ENCODE data around the gene TUT1.

The TUT1 gene

DNA sequence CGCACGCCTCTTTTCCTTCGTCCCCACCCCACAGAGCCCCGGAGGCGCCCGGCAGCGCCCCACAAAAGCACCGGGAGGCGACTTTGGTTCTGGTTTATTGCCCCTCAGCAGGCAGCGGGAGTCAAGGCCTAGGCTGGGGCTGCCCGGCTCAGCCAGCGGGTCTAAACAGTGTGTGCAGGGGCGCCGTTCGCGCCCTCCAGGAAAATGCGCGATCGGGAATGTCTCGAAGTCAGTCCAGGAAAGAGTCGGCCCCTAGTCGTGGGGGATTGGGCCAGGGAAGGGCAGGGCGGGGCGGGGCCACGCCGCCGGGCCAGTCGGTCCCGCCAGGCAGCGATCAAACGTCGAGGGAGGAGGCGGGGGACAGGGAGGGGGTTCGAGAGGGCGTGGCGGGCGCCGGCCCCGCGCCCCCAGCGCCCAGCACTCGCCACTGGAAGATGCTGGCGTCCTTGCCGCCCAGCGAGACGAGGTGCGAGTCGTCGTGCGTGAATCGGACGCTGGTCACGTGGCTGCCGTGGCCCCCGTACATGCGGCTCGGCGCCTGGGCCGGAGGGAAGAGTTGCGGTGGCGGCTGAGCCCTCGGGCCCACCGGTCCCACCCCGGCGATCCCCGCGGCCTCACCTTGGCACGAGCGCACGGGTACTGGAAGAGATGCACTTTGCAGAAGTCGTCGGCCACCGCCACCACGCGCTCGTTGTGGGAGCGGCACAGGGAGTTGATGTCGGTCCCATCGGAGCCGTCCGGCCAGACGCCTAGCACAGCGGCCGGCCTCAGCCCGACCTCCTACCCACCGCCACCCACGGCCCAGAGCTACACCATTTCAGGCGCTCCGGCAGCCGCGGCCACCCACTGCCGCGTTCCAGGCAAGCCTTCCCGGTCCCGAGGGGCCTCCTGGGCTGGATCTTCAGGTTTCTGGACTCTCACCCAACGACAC is 11.1 kb upstream of the TUT1 start:
- H2AFZ ChIP-seq (ENCODE audit: low read depth, low read length): no peak overlapping the region
- H3K4me2 ChIP-seq (ENCODE audit: low read length): peak overlapping the region; percentile 53
- no peaks in the 10 kb centered on the region for H3K27me3 ChIP-seq (ENCODE audit: low read depth, low read length)
- no peaks in the 10 kb centered on the region for H4K20me1 ChIP-seq (ENCODE audit: insufficient read depth, low read length)
- peak overlapping the region; percentile 30; the same call in 1 of the 2 replicates for H3K4me3 ChIP-seq (ENCODE audit: low read length)
- TF ChIP-seq, protein P1, sequence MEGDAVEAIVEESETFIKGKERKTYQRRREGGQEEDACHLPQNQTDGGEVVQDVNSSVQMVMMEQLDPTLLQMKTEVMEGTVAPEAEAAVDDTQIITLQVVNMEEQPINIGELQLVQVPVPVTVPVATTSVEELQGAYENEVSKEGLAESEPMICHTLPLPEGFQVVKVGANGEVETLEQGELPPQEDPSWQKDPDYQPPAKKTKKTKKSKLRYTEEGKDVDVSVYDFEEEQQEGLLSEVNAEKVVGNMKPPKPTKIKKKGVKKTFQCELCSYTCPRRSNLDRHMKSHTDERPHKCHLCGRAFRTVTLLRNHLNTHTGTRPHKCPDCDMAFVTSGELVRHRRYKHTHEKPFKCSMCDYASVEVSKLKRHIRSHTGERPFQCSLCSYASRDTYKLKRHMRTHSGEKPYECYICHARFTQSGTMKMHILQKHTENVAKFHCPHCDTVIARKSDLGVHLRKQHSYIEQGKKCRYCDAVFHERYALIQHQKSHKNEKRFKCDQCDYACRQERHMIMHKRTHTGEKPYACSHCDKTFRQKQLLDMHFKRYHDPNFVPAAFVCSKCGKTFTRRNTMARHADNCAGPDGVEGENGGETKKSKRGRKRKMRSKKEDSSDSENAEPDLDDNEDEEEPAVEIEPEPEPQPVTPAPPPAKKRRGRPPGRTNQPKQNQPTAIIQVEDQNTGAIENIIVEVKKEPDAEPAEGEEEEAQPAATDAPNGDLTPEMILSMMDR (IDR thresholded peaks at IDR 0.05; ENCODE audit: low read depth, low read length): no peak
- TF ChIP-seq EZH2phosphoT487 (IDR thresholded peaks at IDR 0.05; ENCODE audit: low read depth): no peak
- no peaks in the 10 kb centered on the region for H3K9me3 ChIP-seq (ENCODE audit: insufficient read depth, low read length)
- peaks cover 40% of the 10 kb centered on the region for H3K36me3 ChIP-seq (replicated peaks; ENCODE audit: low read depth, low read length)
- no peak overlapping the region for H3K9ac ChIP-seq (ENCODE audit: low read length)
- H3K79me2 ChIP-seq (ENCODE audit: low read length): peaks cover 42% of the 10 kb centered on the region
- H3K4me1 ChIP-seq (ENCODE audit: low read length): peaks cover 25% of the 10 kb centered on the region
- H3K27ac ChIP-seq (ENCODE audit: low read length): no peak overlapping the region

DNA sequence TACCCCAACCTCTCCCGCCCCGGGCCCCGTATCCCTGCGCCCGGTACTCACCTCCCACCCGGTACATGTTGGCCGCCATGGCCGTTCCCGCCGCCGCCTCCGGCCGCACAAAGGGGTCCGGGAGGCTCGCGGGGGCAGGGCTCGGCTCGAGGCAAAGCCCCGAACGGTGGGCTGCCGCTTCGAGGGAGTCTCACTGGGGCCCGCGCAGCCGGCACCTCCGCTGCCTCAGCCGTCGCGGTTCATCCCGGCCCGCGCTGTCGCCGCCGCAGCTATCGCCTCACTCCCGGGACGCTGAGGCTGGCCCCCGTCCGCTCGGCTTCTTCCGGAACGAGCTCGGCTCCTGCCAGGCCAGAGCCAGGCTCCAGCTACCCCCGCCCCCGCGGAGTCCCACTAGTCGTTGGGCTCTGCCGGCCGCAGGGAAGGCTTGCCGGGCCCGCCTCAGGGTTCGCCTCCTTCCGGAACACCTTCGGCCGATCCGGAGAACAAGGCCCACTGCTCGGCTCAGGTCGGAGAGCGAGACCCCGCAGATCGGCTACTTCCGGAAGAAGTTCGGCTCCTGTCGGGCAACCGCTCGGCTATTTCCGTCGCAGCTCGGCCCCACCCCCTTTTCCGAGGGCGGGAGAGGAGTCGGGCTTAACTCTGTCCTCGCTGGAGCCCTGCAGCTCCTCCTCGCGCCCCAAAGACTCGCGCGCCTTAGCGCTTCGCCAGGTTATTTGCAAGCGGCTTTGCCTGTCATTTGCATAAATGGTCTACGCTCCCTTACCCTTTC is 10.2 kb upstream of the TUT1 start, which contains the start of gene MTA2:
MTA2 (minus strand) TSS at position 494 of the 769 bp plus-strand sequence; CDS start at position 79, 415 bp downstream.
- Histone ChIP-seq H3K4me3 (ENCODE audit: low read length) (peak within 1 kb of the TSS; percentile 87), H3K36me3 (replicated peaks; ENCODE audit: low read depth, low read length) (peaks cover 45% of the 10 kb centered on the region), H3K27me3 (ENCODE audit: low read depth, low read length) (no peaks in the 10 kb centered on the region), H3K79me2 (ENCODE audit: low read length) (peaks cover 43% of the 10 kb centered on the region), H3K4me2 (ENCODE audit: low read length) (peak within 1 kb of the TSS; percentile 88), H3K9ac (ENCODE audit: low read length) (peak within 1 kb of the TSS; percentile 97), H3K9me3 (ENCODE audit: insufficient read depth, low read length) (no peaks in the 10 kb centered on the region), H3K27ac (ENCODE audit: low read length) (peak within 1 kb of the TSS; percentile 82), H4K20me1 (ENCODE audit: insufficient read depth, low read length) (no peaks in the 10 kb centered on the region), H2AFZ (ENCODE audit: low read depth, low read length) (0 out of 2 replicates have a peak within 1 kb of the TSS, but pooled peaks have one; percentile 20), H3K4me1 (ENCODE audit: low read length) (peaks cover 25% of the 10 kb centered on the region)
- no peak for TF ChIP-seq EZH2phosphoT487 (IDR thresholded peaks at IDR 0.05; ENCODE audit: low read depth)
- TF ChIP-seq, protein P1 (IDR thresholded peaks at IDR 0.05; ENCODE audit: low read depth, low read length): no peak

DNA sequence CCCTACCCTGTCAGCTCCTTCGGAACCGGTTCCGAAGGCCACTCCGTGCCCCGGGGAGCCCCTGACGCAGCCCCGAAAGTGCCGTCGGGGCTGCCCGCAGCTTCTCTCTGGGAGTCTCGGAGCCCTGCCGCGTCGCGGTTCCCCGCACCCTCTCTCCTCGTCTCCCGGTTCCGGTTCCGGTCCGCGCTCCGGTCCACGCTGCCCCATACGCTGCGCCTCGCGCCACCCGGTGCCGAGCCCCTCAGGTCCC is 9.7 kb upstream of the TUT1 start:
- Histone ChIP-seq H3K4me1 (ENCODE audit: low read length) (peaks cover 25% of the 10 kb centered on the region), H3K4me2 (ENCODE audit: low read length) (peak overlapping the region; percentile 88), H3K79me2 (ENCODE audit: low read length) (peaks cover 43% of the 10 kb centered on the region), H3K27me3 (ENCODE audit: low read depth, low read length) (no peaks in the 10 kb centered on the region), H3K27ac (ENCODE audit: low read length) (peak overlapping the region; percentile 82), H3K9me3 (ENCODE audit: insufficient read depth, low read length) (no peaks in the 10 kb centered on the region), H3K36me3 (replicated peaks; ENCODE audit: low read depth, low read length) (peaks cover 50% of the 10 kb centered on the region), H4K20me1 (ENCODE audit: insufficient read depth, low read length) (no peaks in the 10 kb centered on the region), H3K9ac (ENCODE audit: low read length) (peak overlapping the region; percentile 97), H2AFZ (ENCODE audit: low read depth, low read length) (0 out of 2 replicates have a peak overlapping the region, but pooled peaks have one; percentile 20), H3K4me3 (ENCODE audit: low read length) (peak overlapping the region; percentile 87)
- TF ChIP-seq, protein P1 (IDR thresholded peaks at IDR 0.05; ENCODE audit: low read depth, low read length): no peak
- no peak for TF ChIP-seq EZH2phosphoT487 (IDR thresholded peaks at IDR 0.05; ENCODE audit: low read depth)
